ENCODE results near the gene CRADD.
A peak's percentile ranks its signal among the peaks of the same experiment; 100 is the strongest.
"Not testable (repeated sequence)": the region's sequence is repeated elsewhere in the genome, so short reads cannot be mapped to it uniquely, and the experiment has no call there.

CRADD gene

DNA sequence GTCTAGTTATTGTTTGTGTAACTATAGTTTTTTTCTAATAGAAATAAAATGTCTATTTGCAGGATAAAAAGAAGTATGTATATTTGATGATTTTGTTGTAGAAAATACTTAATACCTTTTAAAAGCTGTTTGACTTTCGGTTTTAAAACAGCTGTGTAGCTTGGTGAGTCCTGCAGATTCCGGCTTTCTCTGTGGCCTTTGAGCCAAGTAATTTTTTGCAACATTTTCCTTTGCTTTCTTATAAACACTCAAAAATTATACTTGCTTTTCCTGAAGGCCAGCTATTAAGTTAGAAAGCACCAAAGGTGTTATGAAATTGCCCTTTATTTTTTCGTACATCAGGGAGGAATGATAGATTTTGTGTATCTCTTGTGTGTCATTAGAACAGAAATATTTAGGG is 63.6 kb downstream of the CRADD start:
- DNase-seq = no peak

GRCh38 chr12:93741659-93742109 is 64.5 kb downstream of the CRADD start:
- no peak for DNase-seq

GRCh38 chr12:93742110-93742934 is 65.1 kb downstream of the CRADD start:
- peak; percentile 65 for DNase-seq

- no peak for DNase-seq
These were observed 66.2 kb downstream of the CRADD start for GRCh38 chr12:93743229-93743998.

GRCh38 chr12:93743999-93744689 is 67.0 kb downstream of the CRADD start:
- no peak for DNase-seq

GRCh38 chr12:93745286-93745685 is 68.1 kb downstream of the CRADD start:
- no peak for DNase-seq

DNA sequence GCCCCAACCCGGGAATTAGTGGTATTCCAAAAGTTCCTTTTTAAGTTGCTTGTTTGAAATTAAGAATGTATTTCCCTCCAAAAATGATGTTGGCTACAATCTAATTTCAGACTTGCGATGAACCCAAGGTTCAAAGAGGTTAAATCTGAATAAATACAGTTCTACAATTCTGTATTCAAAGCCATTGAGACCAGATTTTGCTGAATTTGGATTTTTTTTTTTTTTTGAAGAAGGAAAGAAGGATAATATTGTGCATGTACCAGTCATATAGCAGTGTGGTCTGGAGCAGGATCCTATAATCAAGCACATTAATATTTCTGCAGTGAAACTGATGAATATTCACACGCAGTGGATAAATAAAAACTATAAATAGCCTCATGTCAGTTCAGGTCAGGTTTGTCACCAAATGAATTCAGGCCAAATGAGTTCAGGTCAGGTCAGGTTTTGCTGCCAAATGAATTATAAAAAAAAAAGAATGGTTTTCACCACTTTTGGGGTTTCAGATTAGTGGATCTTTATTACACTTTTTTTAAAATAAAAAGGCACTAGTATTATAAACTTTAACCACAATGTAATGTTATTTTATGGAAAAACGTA is 69.5 kb downstream of the CRADD start:
- no peak for DNase-seq

- no peak for DNase-seq
These were observed 71.7 kb downstream of the CRADD start for GRCh38 chr12:93748672-93749383.

- DNase-seq = no peak
These were observed 72.3 kb downstream of the CRADD start for GRCh38 chr12:93749515-93749914.

- DNase-seq = no peak
These were observed 72.9 kb downstream of the CRADD start for GRCh38 chr12:93750056-93750455.

DNA sequence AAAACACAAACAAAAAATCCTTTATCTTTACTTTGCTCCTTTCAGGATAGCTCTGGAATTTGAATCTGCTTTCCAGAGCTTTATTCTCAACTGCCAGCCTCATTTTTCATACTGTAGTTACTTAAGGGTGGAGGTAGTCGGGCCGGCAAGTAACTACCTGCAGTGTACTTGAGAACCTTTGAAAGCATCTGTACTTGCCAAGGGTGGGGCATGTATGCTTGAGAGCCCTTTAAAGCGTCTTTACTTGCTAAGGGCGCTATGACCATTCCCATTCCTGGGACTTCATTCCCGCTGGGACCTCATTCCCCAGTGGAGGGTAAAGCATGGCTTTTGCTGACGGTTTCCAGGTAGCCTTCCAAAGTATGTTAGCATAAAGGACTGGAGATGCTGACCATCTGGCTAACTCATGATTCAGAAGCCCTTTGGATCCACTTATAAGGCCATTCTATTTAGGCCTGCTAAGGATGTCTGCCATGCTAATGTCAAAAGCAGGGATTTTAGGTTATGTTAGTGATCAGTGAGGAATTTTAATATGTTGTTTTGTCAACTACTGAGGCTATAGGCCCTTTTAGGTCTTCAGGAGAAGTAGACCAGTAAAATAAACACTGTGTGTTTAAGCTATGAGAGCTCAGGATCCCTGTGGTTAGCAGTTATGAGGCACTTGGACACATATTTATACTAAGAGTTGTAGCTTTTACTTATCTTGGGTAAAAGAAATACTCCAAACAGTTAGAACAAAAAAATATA is 74.9 kb downstream of the CRADD start:
- DNase-seq = no peak

- DNase-seq = no peak
These were observed 76.1 kb downstream of the CRADD start for GRCh38 chr12:93753285-93753684.

DNA sequence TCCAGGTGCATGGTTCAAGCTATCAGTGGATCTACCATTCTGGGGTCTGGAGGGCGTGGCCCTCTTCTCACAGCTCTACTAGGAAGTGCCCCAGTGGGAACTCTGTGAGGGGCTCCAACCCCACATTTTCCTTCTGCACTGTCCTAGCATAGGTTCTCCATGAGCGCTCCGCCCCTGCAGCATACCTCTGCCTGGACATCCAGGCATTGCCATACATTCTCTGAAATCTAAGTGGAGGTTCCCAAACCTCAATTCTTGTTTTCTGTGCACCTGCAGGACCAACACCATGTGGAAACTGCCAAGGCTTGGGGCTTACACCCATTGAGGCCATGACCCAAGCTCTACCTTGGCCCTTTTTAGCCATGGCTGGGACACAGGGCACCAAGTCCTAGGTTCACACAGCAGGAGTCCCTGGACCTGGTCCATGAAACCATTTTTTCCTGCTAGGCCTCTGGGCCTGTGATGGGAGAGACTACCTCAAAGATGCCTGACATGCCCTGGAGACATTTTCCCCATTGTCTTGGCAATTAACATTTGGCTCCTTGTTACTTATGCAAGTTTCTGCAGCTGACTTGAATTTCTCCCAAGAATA is 76.8 kb downstream of the CRADD start:
- DNase-seq = no peak

- not testable (repeated sequence) for DNase-seq
These were observed 77.7 kb downstream of the CRADD start for GRCh38 chr12:93754859-93755258.

- DNase-seq = no peak
These were observed 79.1 kb downstream of the CRADD start for GRCh38 chr12:93756288-93756687.

DNA sequence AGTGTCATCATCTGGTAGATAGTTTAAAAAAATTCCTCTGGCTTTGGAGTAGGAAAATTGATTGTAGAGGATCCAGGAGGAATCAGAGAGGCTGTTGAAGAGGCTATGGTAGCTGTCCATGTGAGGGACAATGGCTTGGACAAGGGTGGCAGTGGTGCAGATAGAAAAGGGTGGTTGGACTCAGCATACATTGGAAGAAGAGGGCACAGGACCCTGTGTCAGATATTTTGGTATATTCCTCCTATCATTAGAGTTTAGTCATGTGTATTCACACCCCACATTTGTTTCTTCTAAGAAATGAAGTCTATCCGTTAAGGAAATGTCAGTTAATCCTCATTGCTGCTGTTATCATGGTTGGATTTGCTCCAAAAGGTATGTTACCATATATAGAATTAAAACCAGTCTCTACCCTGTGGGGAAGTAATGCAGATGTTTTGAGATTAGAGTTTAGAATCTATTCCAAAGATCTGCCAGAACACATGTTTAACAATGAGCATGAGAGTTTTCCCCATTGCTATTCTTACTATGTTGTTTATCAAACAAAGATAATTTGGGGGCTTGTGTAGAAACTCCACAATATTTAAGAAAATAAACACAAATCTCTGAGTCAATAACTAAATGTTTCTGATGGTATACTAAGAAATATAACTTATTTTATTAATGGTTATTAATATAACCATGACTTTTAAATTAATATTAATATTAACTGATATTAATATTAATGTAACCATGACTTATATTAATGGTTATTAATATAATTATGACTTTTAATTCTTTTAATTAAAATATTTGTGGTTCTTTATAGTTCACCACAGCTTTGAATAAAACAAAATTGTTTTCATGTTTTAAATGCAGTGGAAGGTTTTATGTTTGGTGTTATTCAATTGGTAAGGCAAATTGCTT is 80.9 kb downstream of the CRADD start:
- DNase-seq = no peak

GRCh38 chr12:93758801-93759373 is 81.7 kb downstream of the CRADD start:
- peak; percentile 33 for DNase-seq

GRCh38 chr12:93759512-93760081 is 82.4 kb downstream of the CRADD start:
- no peak for DNase-seq

DNA sequence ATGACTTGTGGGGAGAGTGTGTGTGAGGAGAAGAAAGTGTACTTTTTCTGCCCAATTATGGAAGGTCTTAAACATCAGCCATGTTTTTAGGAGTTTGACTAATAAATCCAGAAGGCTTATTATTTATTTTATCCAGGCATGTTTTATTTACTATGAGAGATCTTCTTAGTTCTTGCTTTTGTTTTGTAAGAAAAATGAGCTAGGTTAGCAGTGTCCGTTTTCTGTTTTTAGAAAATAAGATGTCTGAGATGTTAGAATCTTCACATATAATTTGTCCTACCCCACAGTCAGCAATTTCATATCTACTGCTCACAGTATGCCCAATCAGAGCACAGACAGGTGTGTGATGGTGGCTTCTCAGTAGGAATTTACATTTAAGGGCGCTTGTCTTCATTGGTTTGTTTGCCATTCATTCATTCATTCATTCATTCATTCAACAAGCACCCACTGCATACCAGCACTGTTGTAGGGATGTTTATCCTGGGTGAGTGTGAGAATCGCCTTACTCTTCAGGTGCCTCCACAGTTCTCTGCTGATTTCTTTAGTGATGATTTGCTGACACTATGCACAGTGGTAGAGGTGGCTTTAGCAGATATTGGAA is 83.2 kb downstream of the CRADD start:
- DNase-seq = no peak
